HG03342 (cell line): Measurements from ENCODE around the gene PARD3.

Experiments
- ATAC-seq: cut with Tn5 transposase; IDR thresholded peaks from one replicate; pipeline ENCODE4 v1.9.1; 2021; ENCODE audit warnings: mild to moderate bottlenecking, moderate library complexity; ENCODE audit not compliant: unreplicated experiment

The PARD3 gene

GRCh38 chr10:34548466-34548865 is 266.6 kb downstream of the PARD3 start:
- no peak for ATAC-seq

GRCh38 chr10:34547695-34548094 is 267.4 kb downstream of the PARD3 start:
- no peak for ATAC-seq

GRCh38 chr10:34547291-34547690 is 267.8 kb downstream of the PARD3 start:
- ATAC-seq: no peak

- ATAC-seq: no peak
Observed at GRCh38 chr10:34544400-34544799, 270.7 kb downstream of the PARD3 start.

GRCh38 chr10:34543716-34544115 is 271.4 kb downstream of the PARD3 start:
- no peak for ATAC-seq

GRCh38 chr10:34540492-34540891 is 274.6 kb downstream of the PARD3 start:
- no peak for ATAC-seq

- ATAC-seq: peak; percentile 57
Observed at GRCh38 chr10:34539533-34540315, 275.4 kb downstream of the PARD3 start.

GRCh38 chr10:34538281-34538829 is 276.7 kb downstream of the PARD3 start:
- ATAC-seq: peak; percentile 38

GRCh38 chr10:34537629-34538231 is 277.4 kb downstream of the PARD3 start:
- ATAC-seq: peak; percentile 68

GRCh38 chr10:34535872-34536271 is 279.2 kb downstream of the PARD3 start:
- no peak for ATAC-seq

- ATAC-seq: no peak
Observed at GRCh38 chr10:34530778-34531177, 284.3 kb downstream of the PARD3 start.

GRCh38 chr10:34528320-34528719 is 286.8 kb downstream of the PARD3 start:
- no peak for ATAC-seq

GRCh38 chr10:34526758-34527730 is 288.1 kb downstream of the PARD3 start:
- no peak for ATAC-seq

- no peak for ATAC-seq
Observed at GRCh38 chr10:34526186-34526585, 288.9 kb downstream of the PARD3 start.

GRCh38 chr10:34524369-34525091 is 290.6 kb downstream of the PARD3 start:
- no peak for ATAC-seq

GRCh38 chr10:34523017-34523767 is 291.9 kb downstream of the PARD3 start:
- ATAC-seq: no peak

- ATAC-seq: peak; percentile 55
Observed at GRCh38 chr10:34522546-34522945, 292.6 kb downstream of the PARD3 start.

GRCh38 chr10:34520510-34520909 is 294.6 kb downstream of the PARD3 start:
- ATAC-seq: no peak

- ATAC-seq: no peak
Observed at GRCh38 chr10:34520084-34520483, 295.0 kb downstream of the PARD3 start.

- ATAC-seq: no peak
Observed at GRCh38 chr10:34514290-34514689, 300.8 kb downstream of the PARD3 start.
